ENCODE data around the gene TRAPPC13. TPM values are rescaled to one million over a fixed set of nuclear protein-coding genes. Genes with fewer than 3 reads are reported as not detected.

The TRAPPC13 gene
- total and polyA plus RNA-seq, 2 of the 4 experiments (the other 2 are of a cell fraction) = 10.1 to 17.2 TPM

DNA sequence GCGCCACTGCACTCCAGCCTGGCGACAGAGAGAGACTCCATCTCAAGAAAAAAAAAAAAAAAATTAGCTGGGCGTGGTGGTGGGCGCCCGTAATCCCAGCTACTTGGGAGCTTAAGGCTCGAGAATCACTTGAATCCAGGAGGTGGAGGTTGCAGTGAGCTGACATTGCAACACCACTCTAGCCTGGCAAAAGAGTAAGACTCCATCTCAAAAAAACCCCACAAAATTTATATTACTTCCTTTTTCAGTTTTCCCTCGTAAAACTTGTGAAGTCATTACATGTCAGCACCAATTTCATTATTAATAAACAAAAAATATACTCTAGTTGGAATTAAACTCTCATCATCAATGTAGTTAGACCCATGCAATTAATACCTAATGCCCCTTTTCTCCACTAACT is 43.9 kb downstream of the TRAPPC13 start:
- intact Hi-C loops (cut with micrococcal nuclease) = no loop called here
- Histone ChIP-seq H3K27me3 (ENCODE audit: control insufficient read depth, insufficient read depth, low read length) (no peaks in the 10 kb centered on the region), H3K9me3 (ENCODE audit: control insufficient read depth, insufficient read depth, low read length) (no peaks in the 10 kb centered on the region), H3K23ac (ENCODE audit: low read depth, low read length) (no peak overlapping the region), H4K20me1 (ENCODE audit: insufficient read depth, low read length) (no peaks in the 10 kb centered on the region), H3K14ac (replicated peaks; ENCODE audit: low read depth, low read length) (no peak overlapping the region), H2AFZ (replicated peaks; ENCODE audit: low read length, poor library complexity) (no peak overlapping the region), H2BK15ac (ENCODE audit: low read depth, low read length) (no peak overlapping the region), H3K18ac (ENCODE audit: low read depth, low read length) (no peak overlapping the region), H3K79me1 (ENCODE audit: low read depth in 1 of 2, low read length in 2 of 2) (peaks cover 0 to 11% of the 10 kb centered on the region in 2 experiments; a peak in 2 of 4 replicates), H2AK9ac (replicated peaks; ENCODE audit: low read depth, low read length, poor library complexity) (no peak overlapping the region), H3K4me1 (ENCODE audit: control insufficient read depth, insufficient read depth, low read length) (peaks cover 4% of the 10 kb centered on the region; the same call in 1 of the 2 replicates), H4K5ac (ENCODE audit: low read depth, low read length) (no peak overlapping the region), H3K56ac (ENCODE audit: extremely low read depth, insufficient read depth, low read length) (no peak overlapping the region), H3K9me1 (ENCODE audit: insufficient read depth, low read length) (no peaks in the 10 kb centered on the region), H3K36me3 (ENCODE audit: control insufficient read depth, insufficient read depth, low read length) (peaks cover 9% of the 10 kb centered on the region), H2BK20ac (ENCODE audit: low read depth, low read length) (no peak overlapping the region), H4K8ac (ENCODE audit: low read depth in 2 of 2, low read length in 2 of 2) (no peak overlapping the region), H3K9ac (ENCODE audit: low read depth, low read length) (no peak overlapping the region), H4K91ac (ENCODE audit: insufficient read depth, low read depth, low read length) (no peak overlapping the region), H2AK5ac (ENCODE audit: low read depth, low read length) (no peak overlapping the region), H3K4me3 (ENCODE audit: insufficient read depth, low read depth, low read length) (no peak overlapping the region), H3K27ac (ENCODE audit: insufficient read depth, low read length) (no peak overlapping the region), H3K4me2 (ENCODE audit: low read depth, low read length) (no peak overlapping the region), H2BK120ac (ENCODE audit: low read depth, low read length) (no peak overlapping the region), H2BK5ac (ENCODE audit: low read depth, low read length, poor library complexity, severe bottlenecking) (no peak overlapping the region), H3K4ac (ENCODE audit: low read depth, low read length) (no peak overlapping the region)
- ATAC-seq (ENCODE audit: low read depth) = no peak
- WGBS, 2 experiments (ENCODE audit: extremely low coverage in 2 of 2, insufficient read length in 1 of 2) = no CpG with 5 or more reads among the region's 7 CpGs
- ChIA-PET CTCF (no interaction called here), POLR2A (ENCODE audit: unreplicated experiment) (no interaction called here)
- TF ChIP-seq NFE2L2 (IDR thresholded peaks at IDR 0.05; ENCODE audit: low read depth, low read length) (no peak), FOS (IDR thresholded peaks at IDR 0.05; ENCODE audit: low read depth, low read length) (no peak), RAD21 (IDR thresholded peaks at IDR 0.05; ENCODE audit: low read length) (no peak), MAZ (IDR thresholded peaks at IDR 0.05; ENCODE audit: borderline replicate concordance, low read depth, low read length) (no peak), CHD1 (IDR thresholded peaks at IDR 0.05; ENCODE audit: low read depth, low read length) (no peak), CEBPB (IDR thresholded peaks at IDR 0.05; ENCODE audit: low read depth, low read length) (no peak), SMC3 (IDR thresholded peaks at IDR 0.05; ENCODE audit: low read depth, low read length) (no peak), BHLHE40 (IDR thresholded peaks at IDR 0.05; ENCODE audit: low read depth, low read length) (no peak), RFX5 (IDR thresholded peaks at IDR 0.05; ENCODE audit: low read depth, low read length) (no peak), MXI1 (IDR thresholded peaks at IDR 0.05; ENCODE audit: borderline replicate concordance, low read depth, low read length) (no peak), MAFK (IDR thresholded peaks at IDR 0.05; ENCODE audit: low read depth, low read length) (no peak), RCOR1 (IDR thresholded peaks at IDR 0.05; ENCODE audit: insufficient replicate concordance, low read length) (no peak), POLR2A (IDR thresholded peaks at IDR 0.05; ENCODE audit: low read depth, low read length) (no peak)
- TF ChIP-seq, protein P1, sequence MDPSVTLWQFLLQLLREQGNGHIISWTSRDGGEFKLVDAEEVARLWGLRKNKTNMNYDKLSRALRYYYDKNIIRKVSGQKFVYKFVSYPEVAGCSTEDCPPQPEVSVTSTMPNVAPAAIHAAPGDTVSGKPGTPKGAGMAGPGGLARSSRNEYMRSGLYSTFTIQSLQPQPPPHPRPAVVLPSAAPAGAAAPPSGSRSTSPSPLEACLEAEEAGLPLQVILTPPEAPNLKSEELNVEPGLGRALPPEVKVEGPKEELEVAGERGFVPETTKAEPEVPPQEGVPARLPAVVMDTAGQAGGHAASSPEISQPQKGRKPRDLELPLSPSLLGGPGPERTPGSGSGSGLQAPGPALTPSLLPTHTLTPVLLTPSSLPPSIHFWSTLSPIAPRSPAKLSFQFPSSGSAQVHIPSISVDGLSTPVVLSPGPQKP (IDR thresholded peaks at IDR 0.05; ENCODE audit: borderline replicate concordance, low read depth, low read length) = no peak
- TF ChIP-seq, protein P2, sequence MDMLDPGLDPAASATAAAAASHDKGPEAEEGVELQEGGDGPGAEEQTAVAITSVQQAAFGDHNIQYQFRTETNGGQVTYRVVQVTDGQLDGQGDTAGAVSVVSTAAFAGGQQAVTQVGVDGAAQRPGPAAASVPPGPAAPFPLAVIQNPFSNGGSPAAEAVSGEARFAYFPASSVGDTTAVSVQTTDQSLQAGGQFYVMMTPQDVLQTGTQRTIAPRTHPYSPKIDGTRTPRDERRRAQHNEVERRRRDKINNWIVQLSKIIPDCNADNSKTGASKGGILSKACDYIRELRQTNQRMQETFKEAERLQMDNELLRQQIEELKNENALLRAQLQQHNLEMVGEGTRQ (IDR thresholded peaks at IDR 0.05; ENCODE audit: low read depth, low read length) = no peak
- TF ChIP-seq, protein P3, sequence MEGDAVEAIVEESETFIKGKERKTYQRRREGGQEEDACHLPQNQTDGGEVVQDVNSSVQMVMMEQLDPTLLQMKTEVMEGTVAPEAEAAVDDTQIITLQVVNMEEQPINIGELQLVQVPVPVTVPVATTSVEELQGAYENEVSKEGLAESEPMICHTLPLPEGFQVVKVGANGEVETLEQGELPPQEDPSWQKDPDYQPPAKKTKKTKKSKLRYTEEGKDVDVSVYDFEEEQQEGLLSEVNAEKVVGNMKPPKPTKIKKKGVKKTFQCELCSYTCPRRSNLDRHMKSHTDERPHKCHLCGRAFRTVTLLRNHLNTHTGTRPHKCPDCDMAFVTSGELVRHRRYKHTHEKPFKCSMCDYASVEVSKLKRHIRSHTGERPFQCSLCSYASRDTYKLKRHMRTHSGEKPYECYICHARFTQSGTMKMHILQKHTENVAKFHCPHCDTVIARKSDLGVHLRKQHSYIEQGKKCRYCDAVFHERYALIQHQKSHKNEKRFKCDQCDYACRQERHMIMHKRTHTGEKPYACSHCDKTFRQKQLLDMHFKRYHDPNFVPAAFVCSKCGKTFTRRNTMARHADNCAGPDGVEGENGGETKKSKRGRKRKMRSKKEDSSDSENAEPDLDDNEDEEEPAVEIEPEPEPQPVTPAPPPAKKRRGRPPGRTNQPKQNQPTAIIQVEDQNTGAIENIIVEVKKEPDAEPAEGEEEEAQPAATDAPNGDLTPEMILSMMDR (conservative IDR thresholded peaks at IDR 0.05; ENCODE audit: low read depth, low read length) = no peak
- dilution Hi-C loops (cut with HindIII; ENCODE audit: low sequenced_read_pairs, unreplicated experiment) = no loop called here
- no peak for DNase-seq
- in situ Hi-C loops (cut with MboI; ENCODE audit: low sequenced_read_pairs) = no loop called here
- BruUV-seq (replicated peaks) = no TSS peak
